Fibroblast of lung (primary cell): ENCODE results near the gene OR6C76.

Experiments
- CTCF ChIP-seq, 2 donors: IDR thresholded peaks in 1 of 2; conservative IDR thresholded peaks in 1 of 2; 1 replicate in 1 of 2; 2 replicates in 1 of 2; pipeline ENCODE4 v1.5.1; 2011 to 2012; ENCODE audit warnings: low read length in 2 of 2, control low read depth in 1 of 2, inconsistent platforms in 1 of 2, low read depth in 1 of 2, mild to moderate bottlenecking in 1 of 2
- EZH2 ChIP-seq: IDR thresholded peaks from 2 replicates; pipeline ENCODE4 v1.5.1; 2012; ENCODE audit warnings: low read length, control low read depth, mild to moderate bottlenecking; ENCODE audit errors: missing control alignments

GRCh38 chr12:55396326-55396725, 29.7 kb upstream of the OR6C76 start:
- no peak for TF ChIP-seq CTCF (conservative IDR thresholded peaks at IDR 0.05 in 1 of 2, IDR thresholded peaks at IDR 0.05 in 1 of 2; ENCODE audit: low read depth in 1 of 2, low read length in 2 of 2)
- TF ChIP-seq EZH2, result no peak
